H1 (cell line): Measurements from ENCODE around the gene GALNT5.

Experiments used
- CEBPB ChIP-seq: IDR thresholded peaks from 2 replicates; pipeline ENCODE4 v1.6.1; 2012; ENCODE audit warnings: low read depth, low read length
- GABPA ChIP-seq: IDR thresholded peaks from 2 replicates; pipeline ENCODE4 v1.6.1; 2011; ENCODE audit warnings: mild to moderate bottlenecking, low read length, moderate library complexity, borderline replicate concordance; ENCODE audit not compliant: insufficient read depth
- HDAC2 ChIP-seq, 2 experiments: fragments of 300-600 bp in 1 of 2; sonication (generic) in 1 of 2; IDR thresholded peaks; 2 replicates each; pipeline ENCODE4 v1.6.1; 2011 to 2012; ENCODE audit warnings: low read depth in 2 of 2, low read length in 2 of 2, mild to moderate bottlenecking in 2 of 2, moderate library complexity in 2 of 2, borderline replicate concordance in 1 of 2, inconsistent platforms in 1 of 2
- HDAC6 ChIP-seq: IDR thresholded peaks from one replicate; pipeline ENCODE4 v1.7.1; 2012; ENCODE audit warnings: low read depth, mild to moderate bottlenecking, inconsistent platforms, low read length, moderate library complexity
- NANOG ChIP-seq: IDR thresholded peaks from 2 replicates; pipeline ENCODE4 v1.6.1; 2011; ENCODE audit warnings: low read length, low read depth, mild to moderate bottlenecking, inconsistent platforms; ENCODE audit not compliant: insufficient read depth, poor library complexity, severe bottlenecking
- PHF8 ChIP-seq: fragments of 200-600 bp; sonication (generic); conservative IDR thresholded peaks from 2 replicates; pipeline ENCODE4 v1.7.1; 2012; ENCODE audit warnings: low read depth, mild to moderate bottlenecking, inconsistent platforms, low read length, moderate library complexity
- RAD21 ChIP-seq, 2 experiments: IDR thresholded peaks in 1 of 2; conservative IDR thresholded peaks in 1 of 2; 2 replicates each; pipeline ENCODE4 v1.6.1; 2011; ENCODE audit warnings: low read depth in 2 of 2, low read length in 2 of 2, improper control_type of control experiment in 1 of 2, inconsistent platforms in 1 of 2, mild to moderate bottlenecking in 1 of 2, moderate library complexity in 1 of 2
- TF ChIP-seq, protein P1 (sequence below), 3 experiments: IDR thresholded peaks; 1 replicate in 2 of 3; 2 replicates in 1 of 3; pipeline versions ENCODE4 v1.5.1 to v1.6.1; 2011; ENCODE audit warnings: low read length in 3 of 3, mild to moderate bottlenecking in 3 of 3, inconsistent platforms in 2 of 3, low read depth in 1 of 3, moderate library complexity in 1 of 3; ENCODE audit not compliant: insufficient read depth in 1 of 3; ENCODE audit errors: control extremely low read depth in 1 of 3
- TF ChIP-seq, protein P2 (sequence below): IDR thresholded peaks from 2 replicates; pipeline ENCODE4 v1.6.1; 2011; ENCODE audit warnings: low read depth, mild to moderate bottlenecking, low read length; ENCODE audit not compliant: insufficient read depth
- TF ChIP-seq, protein P3 (sequence below): IDR thresholded peaks from 2 replicates; pipeline ENCODE4 v1.6.1; 2012; ENCODE audit warnings: inconsistent platforms
- TF ChIP-seq, protein P4 (sequence below): IDR thresholded peaks from 2 replicates; pipeline ENCODE4 v1.6.1; 2011; ENCODE audit warnings: low read length, improper control_type of control experiment

- TF ChIP-seq GABPA (no peak), CEBPB (no peak), NANOG (no peak), HDAC2 (IDR thresholded peaks at IDR 0.05; ENCODE audit: borderline replicate concordance in 1 of 2, low read depth in 2 of 2, low read length in 2 of 2) (no peak), HDAC6 (no peak), RAD21 (IDR thresholded peaks at IDR 0.05 in 1 of 2, conservative IDR thresholded peaks at IDR 0.05 in 1 of 2; ENCODE audit: low read depth in 2 of 2, low read length in 2 of 2) (no peak), PHF8 (no peak)
- TF ChIP-seq, protein P1, sequence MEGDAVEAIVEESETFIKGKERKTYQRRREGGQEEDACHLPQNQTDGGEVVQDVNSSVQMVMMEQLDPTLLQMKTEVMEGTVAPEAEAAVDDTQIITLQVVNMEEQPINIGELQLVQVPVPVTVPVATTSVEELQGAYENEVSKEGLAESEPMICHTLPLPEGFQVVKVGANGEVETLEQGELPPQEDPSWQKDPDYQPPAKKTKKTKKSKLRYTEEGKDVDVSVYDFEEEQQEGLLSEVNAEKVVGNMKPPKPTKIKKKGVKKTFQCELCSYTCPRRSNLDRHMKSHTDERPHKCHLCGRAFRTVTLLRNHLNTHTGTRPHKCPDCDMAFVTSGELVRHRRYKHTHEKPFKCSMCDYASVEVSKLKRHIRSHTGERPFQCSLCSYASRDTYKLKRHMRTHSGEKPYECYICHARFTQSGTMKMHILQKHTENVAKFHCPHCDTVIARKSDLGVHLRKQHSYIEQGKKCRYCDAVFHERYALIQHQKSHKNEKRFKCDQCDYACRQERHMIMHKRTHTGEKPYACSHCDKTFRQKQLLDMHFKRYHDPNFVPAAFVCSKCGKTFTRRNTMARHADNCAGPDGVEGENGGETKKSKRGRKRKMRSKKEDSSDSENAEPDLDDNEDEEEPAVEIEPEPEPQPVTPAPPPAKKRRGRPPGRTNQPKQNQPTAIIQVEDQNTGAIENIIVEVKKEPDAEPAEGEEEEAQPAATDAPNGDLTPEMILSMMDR (IDR thresholded peaks at IDR 0.05; ENCODE audit: control extremely low read depth in 1 of 3, insufficient read depth in 1 of 3, low read depth in 1 of 3, low read length in 3 of 3): no peak
- TF ChIP-seq, protein P2, sequence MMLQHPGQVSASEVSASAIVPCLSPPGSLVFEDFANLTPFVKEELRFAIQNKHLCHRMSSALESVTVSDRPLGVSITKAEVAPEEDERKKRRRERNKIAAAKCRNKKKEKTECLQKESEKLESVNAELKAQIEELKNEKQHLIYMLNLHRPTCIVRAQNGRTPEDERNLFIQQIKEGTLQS: no peak
- TF ChIP-seq, protein P3, sequence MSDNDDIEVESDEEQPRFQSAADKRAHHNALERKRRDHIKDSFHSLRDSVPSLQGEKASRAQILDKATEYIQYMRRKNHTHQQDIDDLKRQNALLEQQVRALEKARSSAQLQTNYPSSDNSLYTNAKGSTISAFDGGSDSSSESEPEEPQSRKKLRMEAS: no peak
- TF ChIP-seq, protein P4, sequence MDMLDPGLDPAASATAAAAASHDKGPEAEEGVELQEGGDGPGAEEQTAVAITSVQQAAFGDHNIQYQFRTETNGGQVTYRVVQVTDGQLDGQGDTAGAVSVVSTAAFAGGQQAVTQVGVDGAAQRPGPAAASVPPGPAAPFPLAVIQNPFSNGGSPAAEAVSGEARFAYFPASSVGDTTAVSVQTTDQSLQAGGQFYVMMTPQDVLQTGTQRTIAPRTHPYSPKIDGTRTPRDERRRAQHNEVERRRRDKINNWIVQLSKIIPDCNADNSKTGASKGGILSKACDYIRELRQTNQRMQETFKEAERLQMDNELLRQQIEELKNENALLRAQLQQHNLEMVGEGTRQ: no peak
These were observed 35.3 kb downstream of the GALNT5 start for GRCh38 chr2:157292853-157293252.
